Renal cortical epithelial cell (primary cell): ENCODE data around the gene TRIO. TPM values are rescaled to one million over a fixed set of nuclear protein-coding genes. Genes with fewer than 3 reads are reported as not detected.

ENCODE experiments used
- DNase-seq: peaks from one replicate; pipeline ENCODE4 v3.0.0-alpha.2; 2011; ENCODE audit warnings: low read depth
- total RNA-seq: library from RNA; depleted of rRNA; stranded (reverse); fragments of >200 nt; gene quantifications from 2 replicates; pipeline ENCODE4 v1.2.3, GENCODE V29; 2014

Gene TRIO
- total RNA-seq, 1 donor from 2014 or later, result 408 TPM

GRCh38 chr5:14122089-14122488, 21.1 kb upstream of the TRIO start:
- DNase-seq, result no peak

GRCh38 chr5:14123551-14123950, 19.6 kb upstream of the TRIO start:
- DNase-seq, result no peak

GRCh38 chr5:14123974-14124482, 19.1 kb upstream of the TRIO start:
- DNase-seq, result no peak

- DNase-seq, result no peak
Measured at GRCh38 chr5:14125262-14125661, 17.9 kb upstream of the TRIO start.

- no peak for DNase-seq
Measured at GRCh38 chr5:14127587-14127986, 15.6 kb upstream of the TRIO start.

- DNase-seq, result no peak
Measured at GRCh38 chr5:14128079-14128478, 15.1 kb upstream of the TRIO start.

- DNase-seq, result no peak
Measured at GRCh38 chr5:14129123-14129522, 14.0 kb upstream of the TRIO start.

- DNase-seq, result no peak
Measured at GRCh38 chr5:14131855-14132503, 11.2 kb upstream of the TRIO start.

GRCh38 chr5:14133394-14133793, 9.7 kb upstream of the TRIO start:
- DNase-seq, result no peak

- no peak for DNase-seq
Measured at GRCh38 chr5:14134083-14134482, 9.1 kb upstream of the TRIO start.

GRCh38 chr5:14134771-14135170, 8.4 kb upstream of the TRIO start:
- DNase-seq, result no peak

GRCh38 chr5:14135621-14136020, 7.5 kb upstream of the TRIO start:
- no peak for DNase-seq

GRCh38 chr5:14136228-14136627, 6.9 kb upstream of the TRIO start:
- DNase-seq, result no peak

- DNase-seq, result no peak
Measured at GRCh38 chr5:14138608-14139540, 4.3 kb upstream of the TRIO start.

- no peak for DNase-seq
Measured at GRCh38 chr5:14141764-14142163, 1.4 kb upstream of the TRIO start.

GRCh38 chr5:14142202-14142826, 828 bp upstream of the TRIO start:
- no peak for DNase-seq

- no peak for DNase-seq
Measured at GRCh38 chr5:14143546-14143840, 351 bp downstream of the TRIO start.

- no peak for DNase-seq
Measured at GRCh38 chr5:14143841-14144585, 871 bp downstream of the TRIO start.

- peak; percentile 79 for DNase-seq
Measured at GRCh38 chr5:14144586-14145434, 1.7 kb downstream of the TRIO start.

GRCh38 chr5:14145435-14146334, 2.5 kb downstream of the TRIO start:
- no peak for DNase-seq
